Progenitor cell of endocrine pancreas (in vitro differentiated cells): Measurements from ENCODE around the gene RAPGEF2. TPM values are rescaled to one million over a fixed set of nuclear protein-coding genes. Genes with fewer than 3 reads are reported as not detected.

Experiments
- DNase-seq: peaks from one replicate; pipeline ENCODE4 v3.0.0; 2021; ENCODE audit warnings: low spot score; ENCODE audit not compliant: unreplicated experiment
- H3K27ac Mint-ChIP-seq: 2 replicates; pipeline ENCODE4 v1.8.0; 2021; ENCODE audit warnings: mild to moderate bottlenecking, moderate library complexity, mixed read lengths
- H3K27me3 Mint-ChIP-seq: 2 replicates; pipeline ENCODE4 v1.8.0; 2021; ENCODE audit warnings: mixed read lengths
- H3K36me3 Mint-ChIP-seq: 2 replicates; pipeline ENCODE4 v1.8.0; 2022; ENCODE audit warnings: mixed read lengths; ENCODE audit not compliant: insufficient read depth
- H3K4me1 Mint-ChIP-seq: 2 replicates; pipeline ENCODE4 v1.8.0; 2021; ENCODE audit warnings: low read depth, mixed read lengths
- H3K4me3 Mint-ChIP-seq: 2 replicates; pipeline ENCODE4 v1.8.0; 2021; ENCODE audit warnings: low read depth, mild to moderate bottlenecking, moderate library complexity, mixed read lengths
- H3K9me3 Mint-ChIP-seq: 2 replicates; pipeline ENCODE4 v1.8.0; 2021; ENCODE audit warnings: low read depth, mixed read lengths
- total RNA-seq: library from RNA; stranded (reverse); gene quantifications from 2 replicates; pipeline ENCODE4 v1.2.1, GENCODE V29; 2021
- TF ChIP-seq, protein P1 (sequence below): fragments of 200-600 bp; sonication (generic); IDR thresholded peaks from one replicate; pipeline ENCODE4 v1.5.0; 2021; ENCODE audit warnings: antibody characterized with exemption, mild to moderate bottlenecking; ENCODE audit not compliant: unreplicated experiment

RAPGEF2 gene
- total RNA-seq, 1 donor from 2014 or later, result 68.9 TPM

DNA sequence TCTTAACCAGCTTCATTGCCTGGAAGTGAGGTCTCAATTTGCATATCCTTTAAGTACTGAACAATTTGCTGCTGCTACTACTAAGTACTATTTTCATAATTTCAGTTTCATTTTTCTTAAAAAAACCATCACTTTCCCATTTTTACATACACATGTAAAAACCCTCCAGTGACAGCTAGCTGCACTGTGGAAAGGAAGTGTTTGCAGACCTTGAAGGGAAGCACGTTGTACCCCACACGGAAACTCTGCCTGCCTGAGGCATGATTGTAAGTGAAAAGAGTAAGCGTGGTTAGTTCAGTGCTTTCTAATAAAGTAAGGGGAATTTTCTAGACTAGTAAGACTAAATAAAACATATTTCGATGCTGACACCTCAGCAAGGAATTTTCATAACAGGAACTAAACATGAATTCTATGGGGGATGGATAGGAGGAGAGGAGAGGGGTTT is 103.6 kb downstream of the RAPGEF2 start:
- DNase-seq, result no peak
- TF ChIP-seq, protein P1, sequence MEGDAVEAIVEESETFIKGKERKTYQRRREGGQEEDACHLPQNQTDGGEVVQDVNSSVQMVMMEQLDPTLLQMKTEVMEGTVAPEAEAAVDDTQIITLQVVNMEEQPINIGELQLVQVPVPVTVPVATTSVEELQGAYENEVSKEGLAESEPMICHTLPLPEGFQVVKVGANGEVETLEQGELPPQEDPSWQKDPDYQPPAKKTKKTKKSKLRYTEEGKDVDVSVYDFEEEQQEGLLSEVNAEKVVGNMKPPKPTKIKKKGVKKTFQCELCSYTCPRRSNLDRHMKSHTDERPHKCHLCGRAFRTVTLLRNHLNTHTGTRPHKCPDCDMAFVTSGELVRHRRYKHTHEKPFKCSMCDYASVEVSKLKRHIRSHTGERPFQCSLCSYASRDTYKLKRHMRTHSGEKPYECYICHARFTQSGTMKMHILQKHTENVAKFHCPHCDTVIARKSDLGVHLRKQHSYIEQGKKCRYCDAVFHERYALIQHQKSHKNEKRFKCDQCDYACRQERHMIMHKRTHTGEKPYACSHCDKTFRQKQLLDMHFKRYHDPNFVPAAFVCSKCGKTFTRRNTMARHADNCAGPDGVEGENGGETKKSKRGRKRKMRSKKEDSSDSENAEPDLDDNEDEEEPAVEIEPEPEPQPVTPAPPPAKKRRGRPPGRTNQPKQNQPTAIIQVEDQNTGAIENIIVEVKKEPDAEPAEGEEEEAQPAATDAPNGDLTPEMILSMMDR, result no peak
- no peak overlapping the region for H3K27ac Mint-ChIP-seq
- no peak overlapping the region for H3K4me3 Mint-ChIP-seq
- H3K4me1 Mint-ChIP-seq, result peaks cover 13% of the 10 kb centered on the region
- H3K36me3 Mint-ChIP-seq, result peaks cover 6% of the 10 kb centered on the region
- no peaks in the 10 kb centered on the region for H3K9me3 Mint-ChIP-seq
- H3K27me3 Mint-ChIP-seq, result no peaks in the 10 kb centered on the region

DNA sequence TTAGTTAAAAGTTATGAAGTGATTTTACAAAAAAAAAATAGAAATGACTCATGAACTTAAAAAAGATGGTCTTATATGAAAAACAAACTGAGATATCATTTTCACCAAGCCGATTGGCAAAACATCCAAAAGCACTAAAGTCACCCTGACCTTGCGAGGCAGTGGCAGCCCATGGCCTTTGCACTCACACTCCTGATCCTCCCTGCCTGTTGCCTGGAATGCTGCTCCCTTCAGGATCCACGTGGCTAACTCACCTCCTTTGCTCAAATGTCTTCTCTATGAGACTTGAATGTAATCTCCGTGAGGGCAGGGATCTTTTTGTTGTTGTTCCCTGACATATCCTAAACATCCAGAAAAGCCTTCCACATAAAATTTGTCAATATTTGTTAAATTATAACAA is 106.4 kb downstream of the RAPGEF2 start:
- H3K4me1 Mint-ChIP-seq, result peaks cover 9% of the 10 kb centered on the region
- no peaks in the 10 kb centered on the region for H3K9me3 Mint-ChIP-seq
- DNase-seq, result no peak
- TF ChIP-seq, protein P1, result no peak
- no peaks in the 10 kb centered on the region for H3K27me3 Mint-ChIP-seq
- H3K36me3 Mint-ChIP-seq, result peaks cover 8% of the 10 kb centered on the region
- H3K4me3 Mint-ChIP-seq, result no peak overlapping the region
- H3K27ac Mint-ChIP-seq, result no peak overlapping the region

DNA sequence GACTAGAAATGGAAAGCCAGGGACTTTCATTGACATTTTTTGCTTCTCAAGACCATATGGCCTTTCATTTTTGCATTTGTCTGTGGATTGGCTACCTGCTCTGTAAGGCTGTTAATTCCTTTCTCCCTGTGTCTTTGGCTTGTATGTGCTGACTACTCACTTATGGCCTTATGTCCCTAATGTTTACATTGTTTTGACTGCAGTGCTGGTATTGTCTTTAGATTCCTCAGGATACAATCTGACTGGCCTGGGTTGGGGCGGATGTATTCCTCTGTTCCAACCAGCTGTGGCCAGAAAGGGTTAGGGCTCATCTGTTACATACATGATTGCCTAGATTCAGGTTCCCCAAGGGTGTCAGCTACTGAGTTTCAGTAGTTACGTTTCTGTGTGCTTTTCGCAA is 108.1 kb downstream of the RAPGEF2 start:
- no peak overlapping the region for H3K27ac Mint-ChIP-seq
- no peaks in the 10 kb centered on the region for H3K27me3 Mint-ChIP-seq
- peaks cover 7% of the 10 kb centered on the region for H3K4me1 Mint-ChIP-seq
- H3K4me3 Mint-ChIP-seq, result no peak overlapping the region
- TF ChIP-seq, protein P1, result no peak
- no peak for DNase-seq
- peaks cover 8% of the 10 kb centered on the region for H3K36me3 Mint-ChIP-seq
- H3K9me3 Mint-ChIP-seq, result no peaks in the 10 kb centered on the region

DNA sequence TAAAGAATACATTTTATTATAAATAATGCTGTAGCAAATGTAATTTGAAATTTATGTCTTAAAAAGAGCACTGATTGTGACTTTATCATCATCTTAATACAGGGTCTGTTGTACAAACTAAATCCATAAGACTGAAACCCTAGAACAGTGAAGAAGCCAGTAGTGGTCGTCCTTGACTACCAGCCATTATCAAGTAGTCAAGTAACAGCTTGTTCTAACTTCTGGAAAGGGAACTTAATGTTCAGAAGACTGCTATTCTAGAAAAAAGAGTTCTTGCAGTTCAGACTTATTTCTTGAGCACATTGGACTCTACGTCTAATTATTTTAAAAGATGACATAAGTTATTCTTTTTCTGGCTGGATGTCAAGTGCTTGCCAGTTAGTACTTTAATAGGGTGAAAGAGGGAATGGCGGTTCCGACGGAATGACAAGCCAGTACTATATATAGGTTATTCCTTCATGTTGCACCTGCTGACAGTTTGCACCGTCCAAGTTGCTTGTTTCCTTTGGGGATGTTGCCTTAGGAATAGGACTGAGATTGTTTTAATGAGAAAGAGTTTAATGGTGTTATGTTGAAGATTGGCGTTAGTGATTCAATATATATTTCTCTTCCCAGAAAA is 109.9 kb downstream of the RAPGEF2 start:
- H3K4me1 Mint-ChIP-seq, result peaks cover 8% of the 10 kb centered on the region
- H3K4me3 Mint-ChIP-seq, result no peak overlapping the region
- H3K9me3 Mint-ChIP-seq, result no peaks in the 10 kb centered on the region
- TF ChIP-seq, protein P1, result no peak
- no peak for DNase-seq
- peaks cover 8% of the 10 kb centered on the region for H3K36me3 Mint-ChIP-seq
- no peaks in the 10 kb centered on the region for H3K27me3 Mint-ChIP-seq
- H3K27ac Mint-ChIP-seq, result no peak overlapping the region

DNA sequence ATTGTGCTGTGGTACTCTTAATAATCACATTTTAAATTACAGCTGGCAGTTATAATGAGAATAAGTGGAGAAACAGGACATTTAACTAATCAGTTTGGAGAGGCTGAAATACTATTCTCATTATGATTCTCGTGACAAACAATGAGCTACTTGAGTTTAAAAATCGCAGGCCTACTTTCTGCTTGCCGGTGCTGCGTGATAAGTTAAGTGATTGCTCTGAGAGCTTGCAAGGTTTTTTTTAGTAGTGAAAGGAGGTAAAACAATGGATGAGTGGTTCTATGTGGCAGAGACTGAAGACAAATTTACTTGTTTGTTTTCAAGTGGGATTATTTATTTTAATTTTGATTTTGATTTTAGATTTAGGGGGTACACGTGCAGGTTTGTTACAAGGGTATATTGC is 114.0 kb downstream of the RAPGEF2 start:
- TF ChIP-seq, protein P1, result no peak
- no peak for DNase-seq
- Mint-ChIP-seq H3K9me3 (no peaks in the 10 kb centered on the region), H3K27ac (no peak overlapping the region), H3K36me3 (peaks cover 1% of the 10 kb centered on the region), H3K4me1 (peaks cover 12% of the 10 kb centered on the region), H3K27me3 (no peaks in the 10 kb centered on the region), H3K4me3 (no peak overlapping the region)
